GM12801 (cell line): ENCODE data around the gene HIBCH.

ENCODE experiments used
- TF ChIP-seq, protein P1 (sequence below): IDR thresholded peaks from one replicate; pipeline ENCODE4 v1.5.1; 2011; ENCODE audit warnings: control low read depth; ENCODE audit not compliant: insufficient read length; ENCODE audit errors: extremely low read depth

The HIBCH gene

DNA sequence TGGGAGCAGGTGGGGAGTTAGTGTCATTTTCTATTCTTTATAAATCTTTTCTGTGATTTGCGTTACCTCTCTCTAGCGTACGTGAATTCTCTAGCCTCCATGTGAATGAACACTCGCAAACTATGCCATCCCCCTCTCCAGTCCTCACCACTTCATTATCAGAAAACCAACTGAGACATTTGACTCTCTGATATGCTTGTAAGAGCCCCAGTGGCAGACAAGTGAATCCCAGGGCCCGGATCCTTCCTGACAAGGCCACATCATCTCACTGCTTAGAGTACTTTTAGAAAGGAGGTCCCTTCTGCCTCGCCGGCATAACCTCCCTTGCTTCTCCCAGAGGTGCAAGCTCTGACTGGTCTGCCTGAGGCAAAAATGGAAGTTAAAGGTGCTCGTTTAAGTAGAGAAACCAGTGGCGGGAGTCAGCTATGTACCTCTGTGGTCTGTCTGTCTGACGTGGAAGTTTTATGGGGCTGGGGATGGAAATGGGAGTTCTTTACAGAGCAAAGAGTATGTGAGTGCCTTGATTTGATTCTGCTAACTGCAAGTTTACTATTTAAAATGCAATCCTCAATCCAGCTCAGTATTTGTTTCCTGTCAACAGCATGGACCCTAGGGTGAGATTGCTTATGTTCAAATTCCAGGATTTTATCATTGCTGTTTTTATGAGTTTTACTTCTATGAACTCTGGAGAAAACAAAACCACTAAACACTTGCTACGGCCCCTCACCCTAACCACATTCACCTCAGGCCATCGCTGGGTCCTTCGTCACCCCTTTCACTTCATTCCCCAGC, 142.2 kb downstream of the HIBCH start:
- TF ChIP-seq, protein P1, sequence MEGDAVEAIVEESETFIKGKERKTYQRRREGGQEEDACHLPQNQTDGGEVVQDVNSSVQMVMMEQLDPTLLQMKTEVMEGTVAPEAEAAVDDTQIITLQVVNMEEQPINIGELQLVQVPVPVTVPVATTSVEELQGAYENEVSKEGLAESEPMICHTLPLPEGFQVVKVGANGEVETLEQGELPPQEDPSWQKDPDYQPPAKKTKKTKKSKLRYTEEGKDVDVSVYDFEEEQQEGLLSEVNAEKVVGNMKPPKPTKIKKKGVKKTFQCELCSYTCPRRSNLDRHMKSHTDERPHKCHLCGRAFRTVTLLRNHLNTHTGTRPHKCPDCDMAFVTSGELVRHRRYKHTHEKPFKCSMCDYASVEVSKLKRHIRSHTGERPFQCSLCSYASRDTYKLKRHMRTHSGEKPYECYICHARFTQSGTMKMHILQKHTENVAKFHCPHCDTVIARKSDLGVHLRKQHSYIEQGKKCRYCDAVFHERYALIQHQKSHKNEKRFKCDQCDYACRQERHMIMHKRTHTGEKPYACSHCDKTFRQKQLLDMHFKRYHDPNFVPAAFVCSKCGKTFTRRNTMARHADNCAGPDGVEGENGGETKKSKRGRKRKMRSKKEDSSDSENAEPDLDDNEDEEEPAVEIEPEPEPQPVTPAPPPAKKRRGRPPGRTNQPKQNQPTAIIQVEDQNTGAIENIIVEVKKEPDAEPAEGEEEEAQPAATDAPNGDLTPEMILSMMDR: no peak

DNA sequence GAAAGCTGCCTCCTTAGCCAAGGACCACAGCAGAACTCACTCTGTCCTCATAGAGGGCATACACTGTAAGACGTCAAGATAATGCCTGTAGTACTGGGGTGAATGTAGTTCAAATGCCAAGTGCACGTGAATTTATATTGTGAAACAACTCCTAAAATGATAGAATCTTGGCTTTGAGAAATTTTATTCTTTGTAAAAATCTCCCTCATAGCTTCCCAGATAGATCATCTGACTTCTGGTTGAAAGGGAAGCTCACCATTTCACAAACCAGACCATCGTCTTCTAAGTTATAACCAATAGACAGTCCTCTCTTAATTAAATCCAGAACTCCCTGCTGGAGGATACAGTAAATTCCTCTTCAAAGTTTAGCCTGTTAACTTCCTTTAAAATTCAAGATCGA, 146.2 kb downstream of the HIBCH start:
- TF ChIP-seq, protein P1: no peak

- TF ChIP-seq, protein P1: no peak
These were observed 149.0 kb downstream of the HIBCH start for GRCh38 chr2:190170673-190171072.

DNA sequence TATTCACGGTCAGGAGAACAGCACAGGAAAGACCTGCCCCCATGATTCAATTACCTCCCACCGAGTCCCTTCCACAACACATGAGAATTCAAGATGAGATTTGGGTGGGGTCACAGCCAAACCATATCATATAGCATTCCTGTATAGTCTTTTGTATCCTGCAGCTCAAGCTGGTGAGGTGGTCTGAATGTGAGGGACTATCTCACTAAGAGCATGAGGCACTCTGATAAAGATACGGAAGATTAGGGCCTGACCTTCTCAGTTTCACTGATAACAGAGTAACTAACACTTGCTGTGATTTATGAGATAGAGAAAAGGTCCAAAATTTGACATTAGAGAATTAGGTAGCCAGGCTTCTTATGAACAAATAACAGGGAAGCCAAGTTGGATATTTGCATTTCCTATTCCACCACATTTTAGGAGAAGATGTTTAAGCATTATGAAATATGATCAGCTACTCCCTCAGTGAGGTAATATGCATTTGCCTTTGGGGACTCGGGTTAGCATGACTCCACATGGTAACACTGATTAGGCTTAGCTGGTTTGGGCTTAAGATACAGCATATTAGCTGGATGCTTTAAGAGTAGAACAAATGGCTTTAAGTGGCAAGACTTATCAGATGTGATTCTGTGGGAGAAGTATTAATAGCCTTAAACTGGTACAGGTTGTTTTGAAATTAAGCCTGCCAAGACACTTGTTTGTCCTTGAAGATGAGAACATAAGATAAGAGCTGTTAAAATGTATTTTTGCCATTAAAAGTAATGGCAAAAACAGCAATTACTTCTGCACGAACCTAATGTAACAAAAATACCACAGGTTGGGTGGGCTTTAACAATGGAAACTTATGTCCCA, 150.2 kb downstream of the HIBCH start:
- TF ChIP-seq, protein P1: no peak

DNA sequence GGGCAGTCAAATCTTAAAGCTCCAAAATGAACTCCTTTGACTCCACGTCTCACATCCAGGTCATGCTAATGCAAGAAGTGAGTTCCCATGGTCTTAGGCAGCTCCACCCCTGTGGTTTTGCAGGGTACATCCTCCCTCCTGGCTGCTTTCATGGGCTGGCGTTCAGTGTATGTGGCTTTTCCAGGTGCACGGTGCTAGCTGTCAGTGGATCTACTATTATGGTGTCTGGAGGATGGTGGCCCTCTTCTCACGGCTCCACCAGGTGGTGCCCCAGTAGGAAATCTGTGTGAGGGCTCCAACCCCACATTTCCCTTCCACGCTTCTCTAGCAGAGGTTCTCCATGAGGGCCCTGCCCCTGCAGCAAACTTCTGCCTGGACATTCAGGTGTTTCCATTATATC, 151.9 kb downstream of the HIBCH start:
- TF ChIP-seq, protein P1: no peak

GRCh38 chr2:190165491-190165890, 154.1 kb downstream of the HIBCH start:
- TF ChIP-seq, protein P1: no peak

DNA sequence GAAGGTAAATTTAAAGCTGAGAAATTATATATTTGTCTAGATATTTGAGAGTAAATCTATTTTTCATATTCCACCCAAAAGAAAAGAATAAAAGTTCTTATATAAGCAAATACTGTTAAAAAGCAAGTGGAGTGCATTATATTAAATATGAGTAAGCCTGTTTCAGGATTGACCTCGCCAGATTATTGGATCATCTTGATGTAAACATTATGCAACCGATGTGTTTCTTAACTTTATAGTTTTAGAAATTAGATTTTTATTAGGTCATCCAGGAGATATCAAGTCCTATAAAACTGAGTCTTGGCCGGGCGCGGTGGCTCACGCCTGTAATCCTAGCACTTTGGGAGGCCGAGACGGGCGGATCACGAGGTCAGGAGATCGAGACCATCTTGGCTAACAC, 156.8 kb downstream of the HIBCH start:
- TF ChIP-seq, protein P1: no peak
